ENCODE measurements around the gene FAM163B. TPM values are rescaled to one million over a fixed set of nuclear protein-coding genes. Genes with fewer than 3 reads are reported as not detected.
"Not testable (repeated sequence)": the region's sequence is repeated elsewhere in the genome, so short reads cannot be mapped to it uniquely, and the experiment has no call there.

Gene FAM163B
- total RNA-seq, 1 donor from 2014 or later, result not detected

- ATAC-seq, result no peak
These were observed 30.4 kb upstream of the FAM163B start for GRCh38 chr9:133639613-133640012.

GRCh38 chr9:133638711-133639110 is 29.5 kb upstream of the FAM163B start:
- ATAC-seq, result no peak

GRCh38 chr9:133638076-133638475 is 28.9 kb upstream of the FAM163B start:
- ATAC-seq, result no peak

GRCh38 chr9:133637451-133638055 is 28.4 kb upstream of the FAM163B start:
- ATAC-seq, result no peak

- no peak for ATAC-seq
These were observed 27.7 kb upstream of the FAM163B start for GRCh38 chr9:133636902-133637301.

GRCh38 chr9:133635533-133636531 is 26.6 kb upstream of the FAM163B start, which contains the start of gene DBH:
Gene DBH, plus strand, starts transcription at chr9:133636363. Its CDS starts 9 bp downstream, at chr9:133636372.
- ATAC-seq, result no peak

- ATAC-seq, result no peak
These were observed 25.9 kb upstream of the FAM163B start for GRCh38 chr9:133635098-133635497.

- ATAC-seq, result no peak
These were observed 25.0 kb upstream of the FAM163B start for GRCh38 chr9:133634081-133634691.

- no peak for ATAC-seq
These were observed 24.5 kb upstream of the FAM163B start for GRCh38 chr9:133633681-133634080.

GRCh38 chr9:133632806-133633680 is 23.9 kb upstream of the FAM163B start:
- ATAC-seq, result no peak

GRCh38 chr9:133631111-133631510 is 21.9 kb upstream of the FAM163B start:
- ATAC-seq, result no peak

- ATAC-seq, result no peak
These were observed 20.3 kb upstream of the FAM163B start for GRCh38 chr9:133629221-133630110.

GRCh38 chr9:133628766-133629165 is 19.6 kb upstream of the FAM163B start:
- ATAC-seq, result no peak

GRCh38 chr9:133627341-133627740 is 18.2 kb upstream of the FAM163B start:
- ATAC-seq, result no peak

GRCh38 chr9:133626008-133626407 is 16.8 kb upstream of the FAM163B start:
- ATAC-seq, result not testable (repeated sequence)

- no peak for ATAC-seq
These were observed 13.4 kb upstream of the FAM163B start for GRCh38 chr9:133622555-133622954.

GRCh38 chr9:133621725-133622267 is 12.6 kb upstream of the FAM163B start:
- ATAC-seq, result no peak

- ATAC-seq, result no peak
These were observed 10.6 kb upstream of the FAM163B start for GRCh38 chr9:133619791-133620190.

GRCh38 chr9:133618726-133619125 is 9.5 kb upstream of the FAM163B start:
- ATAC-seq, result no peak

GRCh38 chr9:133616643-133617405 is 7.6 kb upstream of the FAM163B start:
- no peak for ATAC-seq
